GM13976 (cell line): ENCODE results near the gene ELMO3.

Experiments used
- DNase-seq: peaks from one replicate; pipeline ENCODE4 v3.0.0; 2012; ENCODE audit warnings: low spot score
- CTCF ChIP-seq: IDR thresholded peaks from 2 replicates; pipeline ENCODE4 v1.5.1; 2012; ENCODE audit warnings: borderline replicate concordance, mild to moderate bottlenecking; ENCODE audit not compliant: insufficient read depth; ENCODE audit errors: extremely low read depth, missing control alignments, control extremely low read depth
- in situ Hi-C: fragments of 300-500 bp; cut with MboI; formaldehyde crosslinking; loops from one replicate; pipeline ENCODE4 v1.12.0; 2022; ENCODE audit warnings: low sequenced_read_pairs, mixed read lengths, inconsistent platforms; ENCODE audit not compliant: unreplicated experiment

The ELMO3 gene

GRCh38 chr16:67158637-67159600 is 40.0 kb upstream of the ELMO3 start:
- no peak for TF ChIP-seq CTCF
- peak; percentile 84 for DNase-seq
- in situ Hi-C loops, result loop anchor here (25.0 kb wide), 1 partner anchor 197 kb away; the partner anchor contains the start of gene CES3

GRCh38 chr16:67161595-67162058 is 37.3 kb upstream of the ELMO3 start:
- TF ChIP-seq CTCF, result no peak
- no peak for DNase-seq
- in situ Hi-C loops, result loop anchor here (25.0 kb wide), 1 partner anchor 199 kb away; the partner anchor contains the start of gene CES3

GRCh38 chr16:67162506-67163163 is 36.3 kb upstream of the ELMO3 start:
- in situ Hi-C loops, result loop anchor here (25.0 kb wide), 1 partner anchor 200 kb away; the partner anchor contains the start of gene CES3
- DNase-seq, result no peak
- TF ChIP-seq CTCF, result no peak

GRCh38 chr16:67163164-67163998 is 35.5 kb upstream of the ELMO3 start:
- TF ChIP-seq CTCF, result no peak
- no peak for DNase-seq
- in situ Hi-C loops, result loop anchor here (25.0 kb wide), 1 partner anchor 201 kb away; the partner anchor contains the start of gene CES3

- DNase-seq, result no peak
- in situ Hi-C loops, result loop anchor here (25.0 kb wide), 1 partner anchor 202 kb away; the partner anchor contains the start of gene CES3
These were observed 34.9 kb upstream of the ELMO3 start for GRCh38 chr16:67163999-67164558.

More at GRCh38 chr16:67163999-67164558, 34.9 kb upstream of the ELMO3 start:
- TF ChIP-seq CTCF, result no peak
